Measurements from ENCODE around the gene BCL2L2. TPM values are rescaled to one million over a fixed set of nuclear protein-coding genes. Genes with fewer than 3 reads are reported as not detected.
A peak's percentile ranks its signal among the peaks of the same experiment; 100 is the strongest.

The BCL2L2 gene
- total and polyA plus RNA-seq, 9 of the 15 experiments (the other 6 are each of a cell fraction or from before 2014, with no cell fraction given), result 2.6 to 32.5 (median 14.7) TPM

DNA sequence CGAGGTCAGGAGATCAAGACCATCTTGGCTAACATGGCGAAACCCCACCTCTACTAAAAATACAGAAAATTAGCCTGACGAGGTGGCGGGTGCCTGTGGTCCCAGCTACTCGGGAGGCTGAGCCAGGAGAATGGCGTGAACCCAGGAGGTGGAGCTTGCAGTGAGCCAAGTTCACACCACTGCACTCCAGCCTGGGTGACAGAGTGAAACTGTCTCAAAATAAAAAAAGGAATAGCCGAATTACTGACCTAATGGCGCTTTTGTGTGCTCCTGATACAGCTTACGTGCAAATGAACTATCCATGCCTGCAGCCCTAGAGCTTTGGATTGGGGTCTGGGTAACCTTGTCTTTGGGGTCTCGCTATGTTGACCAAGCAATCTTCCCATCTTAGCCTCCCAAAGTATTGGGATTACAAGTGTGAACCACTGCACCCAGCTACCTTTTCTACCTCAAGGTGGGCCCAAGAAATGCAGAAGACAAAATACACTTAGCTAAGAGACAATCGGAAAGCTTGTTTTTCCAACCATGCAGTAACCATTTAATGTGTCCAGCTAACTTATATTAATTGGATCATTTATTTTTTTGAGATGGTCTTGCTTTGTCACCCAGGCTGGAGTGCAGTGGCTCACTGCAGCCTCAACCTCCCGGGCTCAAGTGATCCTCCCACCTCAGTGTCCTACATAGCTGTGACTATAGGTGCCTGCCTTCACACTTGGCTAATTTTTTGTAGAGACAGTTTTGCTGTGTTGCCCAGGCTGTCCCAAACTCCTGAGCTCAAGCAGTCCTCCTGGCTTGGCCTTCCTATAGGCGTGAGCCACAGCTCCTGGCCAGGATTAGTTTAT, 20.1 kb downstream of the BCL2L2 start (continued):
- TF ChIP-seq, protein P1, sequence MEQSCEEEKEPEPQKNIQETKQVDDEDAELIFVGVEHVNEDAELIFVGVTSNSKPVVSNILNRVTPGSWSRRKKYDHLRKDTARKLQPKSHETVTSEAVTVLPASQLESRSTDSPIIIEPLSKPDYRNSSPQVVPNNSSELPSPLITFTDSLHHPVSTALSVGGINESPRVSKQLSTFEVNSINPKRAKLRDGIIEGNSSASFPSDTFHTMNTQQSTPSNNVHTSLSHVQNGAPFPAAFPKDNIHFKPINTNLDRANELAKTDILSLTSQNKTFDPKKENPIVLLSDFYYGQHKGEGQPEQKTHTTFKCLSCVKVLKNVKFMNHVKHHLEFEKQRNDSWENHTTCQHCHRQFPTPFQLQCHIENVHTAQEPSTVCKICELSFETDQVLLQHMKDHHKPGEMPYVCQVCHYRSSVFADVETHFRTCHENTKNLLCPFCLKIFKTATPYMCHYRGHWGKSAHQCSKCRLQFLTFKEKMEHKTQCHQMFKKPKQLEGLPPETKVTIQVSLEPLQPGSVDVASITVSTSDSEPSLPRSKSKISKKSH (CRISPR knock-in tag; IDR thresholded peaks at IDR 0.05), result 0 out of 2 replicates have a peak, but pooled peaks have one; percentile 11

DNA sequence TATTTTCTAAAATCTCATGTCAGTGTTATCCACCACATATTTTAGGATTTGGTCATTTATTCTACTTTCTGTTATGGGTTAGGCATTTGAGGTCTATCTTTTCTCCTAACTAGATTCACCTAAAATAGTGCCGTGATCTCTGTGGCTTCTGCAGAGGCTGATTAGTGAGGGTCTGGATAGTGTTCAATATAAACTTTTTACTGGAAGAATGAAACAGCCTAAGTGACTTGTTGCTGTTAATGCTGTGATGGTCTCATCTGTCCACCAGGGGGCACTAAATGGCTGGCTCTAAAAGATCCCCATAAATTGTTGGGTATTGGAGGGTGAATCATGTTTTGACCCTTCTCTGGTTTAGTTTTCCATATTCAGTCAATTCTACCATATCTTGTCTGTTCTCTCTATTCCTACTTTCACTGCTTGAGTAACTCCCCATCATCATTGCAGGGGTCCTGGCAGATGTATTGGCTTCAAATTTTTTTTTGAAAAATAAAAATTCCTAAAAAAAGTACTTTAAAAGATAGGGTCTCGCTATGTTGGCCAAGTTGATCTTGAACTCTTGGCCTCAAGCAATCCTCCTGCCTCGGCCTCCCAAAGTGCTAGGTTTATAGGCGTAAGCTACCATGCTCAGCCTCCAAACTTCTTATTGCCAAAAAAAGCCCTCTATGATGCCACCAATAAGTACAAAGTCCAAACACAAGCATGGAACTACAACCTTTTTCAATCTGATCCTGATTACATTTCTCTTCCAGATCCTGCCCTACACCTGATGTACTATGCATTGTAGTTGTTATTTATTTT, 21.5 kb downstream of the BCL2L2 start:
- in situ Hi-C loops (cut with MboI), result no loop called here
- Histone ChIP-seq H3K9me3 (replicated peaks; ENCODE audit: control insufficient read depth, insufficient read depth, low read depth, low read length) (no peaks in the 10 kb centered on the region), H3K79me2 (ENCODE audit: control insufficient read depth, insufficient read depth, low read length) (peaks cover 12% of the 10 kb centered on the region), H3K9ac (ENCODE audit: insufficient read depth in 1 of 2, low read depth in 2 of 2, low read length in 2 of 2) (no peak overlapping the region), H2AFZ (ENCODE audit: low read depth, low read length) (no peak overlapping the region), H3K36me3 (ENCODE audit: control insufficient read depth, insufficient read depth, low read length) (peaks cover 31% of the 10 kb centered on the region; the same call in 2 of the 3 replicates), H3K4me1 (replicated peaks in 1 of 2; ENCODE audit: control insufficient read depth in 2 of 2, insufficient read depth in 2 of 2, low read length in 2 of 2) (peaks cover 2 to 3% of the 10 kb centered on the region in 2 experiments; a peak in 4 of 5 replicates), H3K27ac (ENCODE audit: extremely low read depth, low read depth, low read length) (no peak overlapping the region), H3K4me2 (ENCODE audit: insufficient read depth, low read length) (no peak overlapping the region), H3K27me3 (ENCODE audit: control insufficient read depth in 2 of 2, insufficient read depth in 2 of 2, low read length in 2 of 2) (no peaks in the 10 kb centered on the region), H4K20me1 (replicated peaks; ENCODE audit: control insufficient read depth, insufficient read depth, low read length) (no peaks in the 10 kb centered on the region), H3K9me1 (ENCODE audit: control insufficient read depth, insufficient read depth, low read length) (no peaks in the 10 kb centered on the region), H3K4me3 (no peak overlapping the region)
- WGBS (ENCODE audit: insufficient coverage, low coverage, missing lambda C conversion rate), result 18% methylated on average over 4 of the region's 4 CpGs
- DNase-seq (ENCODE audit: extremely low read depth in 1 of 4, low spot score in 3 of 4) (peak; percentile 66 to 83 (median 74)), FAIRE-seq (peak; percentile 87), ATAC-seq (peak; percentile 83)
- no TSS peak for BruUV-seq (replicated peaks)
- ChIA-PET POLR2A (no interaction called here), CTCF (ENCODE audit: low intra/inter-chr PET ratio) (interaction anchor here (0.5 to 2.4 kb wide), 10 partner anchors 51 to 550 kb away, joined by 3 to 16 read pairs (median 5); no protein-coding TSS in a partner anchor)
- intact Hi-C loops (cut with micrococcal nuclease), result loop anchor here (1.0 to 10.0 kb wide), 6 partner anchors 33 to 561 kb away; partner anchors contain the start of genes OXA1L, THTPA and ZFHX2
- no peak for TF ChIP-seq ZSCAN32 (CRISPR knock-in tag; IDR thresholded peaks at IDR 0.05)
- no peak for TF ChIP-seq SMAD1 (IDR thresholded peaks at IDR 0.05; ENCODE audit: low read depth, low read length, partially characterized antibody)
- TF ChIP-seq, protein P2, sequence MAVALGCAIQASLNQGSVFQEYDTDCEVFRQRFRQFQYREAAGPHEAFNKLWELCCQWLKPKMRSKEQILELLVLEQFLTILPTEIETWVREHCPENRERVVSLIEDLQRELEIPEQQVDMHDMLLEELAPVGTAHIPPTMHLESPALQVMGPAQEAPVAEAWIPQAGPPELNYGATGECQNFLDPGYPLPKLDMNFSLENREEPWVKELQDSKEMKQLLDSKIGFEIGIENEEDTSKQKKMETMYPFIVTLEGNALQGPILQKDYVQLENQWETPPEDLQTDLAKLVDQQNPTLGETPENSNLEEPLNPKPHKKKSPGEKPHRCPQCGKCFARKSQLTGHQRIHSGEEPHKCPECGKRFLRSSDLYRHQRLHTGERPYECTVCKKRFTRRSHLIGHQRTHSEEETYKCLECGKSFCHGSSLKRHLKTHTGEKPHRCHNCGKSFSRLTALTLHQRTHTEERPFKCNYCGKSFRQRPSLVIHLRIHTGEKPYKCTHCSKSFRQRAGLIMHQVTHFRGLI (CRISPR knock-in tag; IDR thresholded peaks at IDR 0.05), result no peak
- no peak for TF ChIP-seq TFAM (CRISPR knock-in tag; conservative IDR thresholded peaks at IDR 0.05)
- TF ChIP-seq ZFPM2 (CRISPR knock-in tag; IDR thresholded peaks at IDR 0.05), result no peak
- no peak for TF ChIP-seq FOS (IDR thresholded peaks at IDR 0.05; ENCODE audit: extremely low read depth, insufficient read length)
- peak; percentile 59 to 70; a peak in 2 of 4 replicates for TF ChIP-seq FOXK2 (conservative IDR thresholded peaks at IDR 0.05 in 1 of 2, IDR thresholded peaks at IDR 0.05 in 1 of 2; ENCODE audit: low read depth in 2 of 2)
- no peak for TF ChIP-seq FOXJ3 (CRISPR knock-in tag; IDR thresholded peaks at IDR 0.05)
- no peak for TF ChIP-seq RBBP5 (IDR thresholded peaks at IDR 0.05; ENCODE audit: borderline replicate concordance, insufficient read depth, low read length, poor library complexity, severe bottlenecking)
- 0 out of 2 replicates have a peak, but pooled peaks have one; percentile 39 for TF ChIP-seq FOSL1 (tag; conservative IDR thresholded peaks at IDR 0.05)
- TF ChIP-seq ARNT (IDR thresholded peaks at IDR 0.05), result peak in 1 of 2 experiments; percentile 53; a peak in 1 of 4 replicates
- no peak for TF ChIP-seq HNRNPK (IDR thresholded peaks at IDR 0.05; ENCODE audit: low read depth, low read length, poor library complexity, severe bottlenecking)
- peak; percentile 48; the same call in 1 of the 2 replicates for TF ChIP-seq CC2D1A (IDR thresholded peaks at IDR 0.05)

Measured in K562 (cell line).